GM13977 (cell line): Measurements from ENCODE around the gene COPS6.

Source experiments
- DNase-seq: peaks from one replicate; pipeline ENCODE4 v3.0.0; 2012; ENCODE audit warnings: low spot score
- in situ Hi-C: fragments of 300-500 bp; cut with MboI; formaldehyde crosslinking; loops from one replicate; pipeline ENCODE4 v1.12.0; 2022; ENCODE audit warnings: low sequenced_read_pairs, low pct_unique_long_range_greater_than_20kb, mixed read lengths, inconsistent platforms; ENCODE audit not compliant: unreplicated experiment
- TF ChIP-seq, protein P1 (sequence below): IDR thresholded peaks from 2 replicates; pipeline ENCODE4 v1.5.1; 2012; ENCODE audit warnings: mild to moderate bottlenecking, control low read depth; ENCODE audit not compliant: insufficient read depth; ENCODE audit errors: extremely low read depth, missing control alignments

COPS6 gene

DNA sequence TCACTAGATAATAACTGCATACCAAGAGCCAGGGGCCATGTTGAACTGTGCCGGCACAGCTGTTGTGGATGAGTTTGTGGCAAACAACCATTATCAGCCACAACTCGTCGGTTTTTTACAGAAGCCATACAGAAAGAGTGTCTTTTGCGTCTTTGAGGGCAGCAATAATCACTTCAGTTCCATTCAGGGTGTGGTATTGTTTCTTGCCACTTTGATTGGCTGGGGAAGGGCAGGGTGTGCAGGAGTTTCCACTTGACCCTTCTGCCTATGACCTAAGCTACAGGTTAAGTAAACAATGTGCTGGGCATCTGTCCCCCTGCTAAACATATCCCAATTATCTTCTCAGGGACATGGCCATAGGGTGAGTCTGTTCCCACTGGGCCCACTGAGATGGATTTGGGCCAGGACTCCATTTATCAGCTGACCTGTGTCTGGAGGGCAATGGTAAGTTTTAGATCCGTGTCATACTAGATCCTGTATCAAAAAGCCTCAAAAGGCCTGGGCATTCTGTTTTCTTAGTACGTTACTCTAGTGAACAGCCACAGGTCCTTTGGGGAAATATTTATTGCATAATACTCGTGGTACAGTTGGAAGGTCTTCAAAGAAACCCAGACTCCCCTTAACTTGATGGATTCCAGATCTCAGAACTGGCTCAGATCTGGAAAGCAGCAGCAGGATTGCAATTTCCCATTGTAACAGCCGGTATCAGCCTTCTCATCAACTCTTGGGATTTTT, 23.1 kb upstream of the COPS6 start:
- in situ Hi-C loops: no loop called here
- no peak for DNase-seq
- TF ChIP-seq, protein P1, sequence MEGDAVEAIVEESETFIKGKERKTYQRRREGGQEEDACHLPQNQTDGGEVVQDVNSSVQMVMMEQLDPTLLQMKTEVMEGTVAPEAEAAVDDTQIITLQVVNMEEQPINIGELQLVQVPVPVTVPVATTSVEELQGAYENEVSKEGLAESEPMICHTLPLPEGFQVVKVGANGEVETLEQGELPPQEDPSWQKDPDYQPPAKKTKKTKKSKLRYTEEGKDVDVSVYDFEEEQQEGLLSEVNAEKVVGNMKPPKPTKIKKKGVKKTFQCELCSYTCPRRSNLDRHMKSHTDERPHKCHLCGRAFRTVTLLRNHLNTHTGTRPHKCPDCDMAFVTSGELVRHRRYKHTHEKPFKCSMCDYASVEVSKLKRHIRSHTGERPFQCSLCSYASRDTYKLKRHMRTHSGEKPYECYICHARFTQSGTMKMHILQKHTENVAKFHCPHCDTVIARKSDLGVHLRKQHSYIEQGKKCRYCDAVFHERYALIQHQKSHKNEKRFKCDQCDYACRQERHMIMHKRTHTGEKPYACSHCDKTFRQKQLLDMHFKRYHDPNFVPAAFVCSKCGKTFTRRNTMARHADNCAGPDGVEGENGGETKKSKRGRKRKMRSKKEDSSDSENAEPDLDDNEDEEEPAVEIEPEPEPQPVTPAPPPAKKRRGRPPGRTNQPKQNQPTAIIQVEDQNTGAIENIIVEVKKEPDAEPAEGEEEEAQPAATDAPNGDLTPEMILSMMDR: no peak

DNA sequence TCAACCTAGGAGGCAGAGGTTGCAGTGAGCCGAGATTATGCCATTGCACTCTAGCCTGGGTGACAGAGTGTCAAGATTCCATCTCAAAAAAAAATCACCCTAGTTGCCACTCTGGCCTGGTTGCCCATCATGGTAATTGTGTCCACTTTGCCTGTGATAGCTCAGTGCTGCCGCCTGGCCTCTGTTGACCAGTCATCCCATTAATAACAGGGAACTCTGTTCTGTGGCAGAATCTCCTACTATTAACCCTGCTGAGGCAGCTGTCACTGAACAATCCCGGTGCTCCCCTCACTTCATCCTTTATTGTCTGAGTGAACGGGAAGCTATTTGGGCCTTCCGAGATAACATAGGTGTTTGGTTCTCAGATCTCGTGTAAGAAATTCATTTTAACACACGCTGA, 21.8 kb upstream of the COPS6 start:
- in situ Hi-C loops: no loop called here

DNA sequence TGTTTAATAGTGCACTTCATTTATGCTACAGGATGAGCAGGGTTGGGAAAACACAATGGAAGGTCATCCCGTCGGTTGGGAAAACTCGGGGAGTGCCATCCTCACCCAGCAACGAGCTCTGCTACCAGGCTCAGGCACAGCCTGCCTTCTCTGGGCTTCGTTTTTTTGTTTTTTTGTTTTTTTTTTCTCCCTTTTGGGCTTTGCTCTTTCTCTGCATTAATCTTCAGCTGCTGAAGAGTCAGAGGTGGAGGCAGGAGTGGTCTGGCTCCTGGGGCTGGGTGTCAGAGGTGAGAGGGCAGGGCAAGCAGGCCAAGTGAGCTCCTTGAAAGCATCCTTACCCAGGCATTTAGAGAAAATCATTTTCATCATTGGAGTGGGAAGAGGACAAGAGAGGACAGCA, 18.8 kb upstream of the COPS6 start:
- in situ Hi-C loops: loop anchor here (10.0 kb wide), 1 partner anchor 75 kb away; no protein-coding TSS in a partner anchor
- DNase-seq: no peak
- TF ChIP-seq, protein P1: no peak

More for the DNA sequence above, 21.8 kb upstream of the COPS6 start:
- no peak for DNase-seq
- TF ChIP-seq, protein P1: no peak

DNA sequence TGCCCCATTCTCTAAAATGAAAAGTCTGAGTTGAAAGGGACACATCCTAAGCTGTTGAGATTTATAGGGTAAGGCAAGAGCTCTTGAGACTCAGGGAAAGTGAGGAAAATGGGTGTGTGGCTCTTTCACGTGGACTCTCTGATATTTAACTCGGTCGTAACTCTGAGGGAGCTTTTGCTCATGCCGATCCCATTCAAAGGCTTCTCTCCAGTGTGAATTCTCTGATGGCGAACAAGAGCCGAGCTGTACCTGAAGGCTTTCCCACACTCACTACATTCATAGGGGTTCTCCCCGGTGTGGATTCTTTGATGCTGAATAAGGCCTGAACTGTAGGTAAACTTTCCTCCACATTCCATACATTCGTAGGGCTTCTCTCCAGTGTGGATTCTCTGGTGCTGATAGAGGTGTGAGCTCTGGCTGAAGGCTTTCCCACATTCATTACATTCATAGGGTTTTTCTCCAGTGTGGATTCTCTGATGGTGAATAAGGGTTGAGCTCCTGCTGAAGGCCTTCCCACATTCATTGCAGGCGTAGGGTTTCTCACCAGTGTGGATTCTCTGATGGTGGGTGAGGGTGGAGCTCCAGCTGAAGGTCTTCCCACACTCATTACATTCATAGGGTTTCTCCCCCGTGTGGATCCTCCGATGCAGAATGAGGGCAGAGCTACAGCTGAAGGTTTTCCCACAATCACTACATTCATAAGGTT, 17.6 kb upstream of the COPS6 start:
- in situ Hi-C loops: loop anchor here (10.0 kb wide), 1 partner anchor 76 kb away; no protein-coding TSS in a partner anchor
- DNase-seq: no peak
- TF ChIP-seq, protein P1: no peak

DNA sequence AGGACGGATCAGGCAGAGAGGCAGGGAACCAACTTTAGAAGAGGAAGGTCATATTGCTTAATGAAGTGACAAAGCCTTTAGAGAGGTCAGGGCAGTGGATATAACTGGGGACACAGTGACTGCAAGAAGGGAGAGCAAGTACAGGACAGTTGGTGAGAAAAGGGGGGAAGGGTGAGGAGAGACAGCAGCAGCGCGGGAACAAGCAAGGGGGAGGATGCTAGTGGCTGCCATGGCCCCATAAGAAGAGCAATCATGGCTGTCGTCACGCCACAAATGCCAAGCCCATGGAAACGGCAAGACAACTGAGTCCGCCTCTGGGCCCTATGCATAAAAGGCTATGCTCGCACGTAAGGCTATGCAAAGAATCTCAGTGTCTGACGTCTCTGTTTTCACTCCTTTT, 16.3 kb upstream of the COPS6 start:
- TF ChIP-seq, protein P1: no peak
- no peak for DNase-seq
- in situ Hi-C loops: loop anchor here (10.0 kb wide), 1 partner anchor 78 kb away; no protein-coding TSS in a partner anchor

DNA sequence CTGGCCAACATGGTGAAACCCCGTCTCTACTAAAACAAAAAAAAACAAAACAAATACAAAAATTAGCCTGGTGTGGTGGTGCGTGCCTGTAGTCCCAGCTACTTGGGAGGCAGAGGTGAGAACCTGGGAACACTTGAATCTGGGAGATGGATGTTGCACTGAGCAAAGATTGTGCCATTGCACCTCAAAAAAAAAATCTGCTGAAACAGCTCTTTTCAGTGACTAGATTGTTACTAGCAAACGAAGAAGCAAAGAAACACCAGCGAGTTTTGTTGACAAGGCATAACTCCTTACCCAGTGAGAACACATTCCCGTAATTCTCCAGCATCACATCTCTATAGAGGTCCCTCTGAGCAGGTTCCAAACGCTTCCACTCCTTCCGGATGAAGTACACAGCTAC, 13.9 kb upstream of the COPS6 start:
- DNase-seq: no peak
- in situ Hi-C loops: loop anchor here (10.0 kb wide), 1 partner anchor 80 kb away; no protein-coding TSS in a partner anchor
- TF ChIP-seq, protein P1: no peak
